Activated T-helper 1 cell treated with anti-CD3 and anti-CD28 coated beads, Interleukin-2, amount 50 U/mL, for 16 hours (primary cell): ENCODE measurements around the gene SRPK2.
"Not testable (repeated sequence)": the region's sequence is repeated elsewhere in the genome, so short reads cannot be mapped to it uniquely, and the experiment has no call there.

Experiments used
- DNase-seq, 2 donors: peaks; one replicate each; pipeline ENCODE4 v3.0.0-alpha.2; 2020; ENCODE audit warnings: low read depth in 1 of 2, low spot score in 1 of 2

The SRPK2 gene

GRCh38 chr7:105304040-105304895, 84.5 kb downstream of the SRPK2 start:
- no peak for DNase-seq

DNA sequence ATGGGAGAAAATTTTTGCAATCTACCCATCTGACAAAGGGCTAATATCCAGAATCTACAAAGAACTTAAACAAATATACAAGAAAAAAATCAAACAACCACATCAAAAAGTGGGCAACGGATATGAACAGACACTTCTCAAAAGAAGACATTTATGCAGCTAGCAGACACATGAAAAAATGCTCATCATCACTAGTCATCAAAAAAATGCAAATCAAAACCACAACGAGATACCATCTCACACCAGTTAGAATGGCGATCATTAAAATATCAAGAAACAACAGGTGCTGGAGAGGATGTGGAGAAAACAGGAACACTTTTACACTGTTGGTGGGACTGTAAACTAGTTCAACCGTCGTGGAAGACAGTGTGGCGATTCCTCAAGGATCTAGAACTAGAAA, 88.1 kb downstream of the SRPK2 start:
- DNase-seq = not testable (repeated sequence)

DNA sequence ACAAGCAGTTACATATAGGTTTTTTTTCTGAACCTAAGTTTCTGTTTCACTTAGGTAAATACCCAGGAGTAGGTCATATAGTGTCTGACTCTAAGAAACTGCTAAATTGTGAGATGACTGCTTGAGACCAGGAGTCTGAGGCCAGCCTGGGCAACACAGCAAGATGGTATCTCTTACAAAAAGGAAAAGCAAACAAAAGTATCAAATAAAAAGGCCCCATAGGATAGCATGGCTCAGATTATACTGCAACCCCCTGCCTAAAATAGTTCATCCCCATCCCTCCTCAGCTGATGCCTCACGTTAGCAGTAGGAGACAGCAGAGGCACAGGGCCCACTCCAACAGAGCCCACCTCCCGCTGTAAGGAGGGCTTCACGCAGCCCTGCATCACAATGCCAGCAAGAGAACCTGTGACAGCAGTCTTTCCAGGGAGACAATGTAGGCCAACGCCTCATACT, 90.3 kb downstream of the SRPK2 start:
- no peak for DNase-seq

DNA sequence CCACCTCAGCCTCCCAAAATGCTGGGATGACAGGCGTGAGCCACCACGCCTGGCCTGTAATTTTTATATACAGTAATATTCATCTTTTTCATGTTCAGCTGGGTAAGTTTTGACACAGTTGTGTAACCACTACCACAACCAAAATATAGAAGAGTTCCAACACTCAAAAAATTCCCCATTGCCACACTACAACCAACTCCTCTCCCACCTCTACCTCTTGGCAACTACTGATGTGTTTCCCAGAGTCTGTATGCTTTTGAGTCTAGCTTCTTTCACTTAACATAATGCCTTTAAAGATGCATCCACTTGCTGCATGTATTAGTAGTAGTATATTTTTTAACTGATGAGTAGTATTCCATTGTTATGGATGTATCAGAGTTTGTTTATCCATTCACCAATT, 90.7 kb downstream of the SRPK2 start:
- DNase-seq = no peak

DNA sequence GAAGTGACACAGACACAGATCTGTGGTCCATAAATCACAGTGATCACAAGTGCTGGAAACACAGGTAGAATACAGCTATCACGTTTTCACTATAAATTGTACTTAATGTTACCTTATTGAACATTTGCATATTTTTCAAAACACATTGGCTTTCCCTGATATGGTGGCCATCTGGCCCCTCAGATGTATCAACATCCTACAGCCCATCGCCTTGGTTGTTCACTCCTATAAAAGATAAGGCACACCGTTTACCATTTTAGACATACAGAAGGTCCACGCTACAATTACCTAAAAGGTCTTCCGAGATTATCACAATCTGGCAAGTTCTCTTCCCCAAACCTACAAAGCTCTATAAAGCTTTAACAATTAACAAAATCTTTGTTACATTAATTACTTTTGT, 91.4 kb downstream of the SRPK2 start:
- DNase-seq = no peak

- no peak for DNase-seq
These were observed 92.2 kb downstream of the SRPK2 start for GRCh38 chr7:105296491-105296890.

- no peak for DNase-seq
These were observed 92.9 kb downstream of the SRPK2 start for GRCh38 chr7:105295596-105296352.

- not testable (repeated sequence) for DNase-seq
These were observed 94.2 kb downstream of the SRPK2 start for GRCh38 chr7:105294482-105294881.

- no peak for DNase-seq
These were observed 99.0 kb downstream of the SRPK2 start for GRCh38 chr7:105289704-105290103.

GRCh38 chr7:105286441-105286840, 102.3 kb downstream of the SRPK2 start:
- DNase-seq = no peak

DNA sequence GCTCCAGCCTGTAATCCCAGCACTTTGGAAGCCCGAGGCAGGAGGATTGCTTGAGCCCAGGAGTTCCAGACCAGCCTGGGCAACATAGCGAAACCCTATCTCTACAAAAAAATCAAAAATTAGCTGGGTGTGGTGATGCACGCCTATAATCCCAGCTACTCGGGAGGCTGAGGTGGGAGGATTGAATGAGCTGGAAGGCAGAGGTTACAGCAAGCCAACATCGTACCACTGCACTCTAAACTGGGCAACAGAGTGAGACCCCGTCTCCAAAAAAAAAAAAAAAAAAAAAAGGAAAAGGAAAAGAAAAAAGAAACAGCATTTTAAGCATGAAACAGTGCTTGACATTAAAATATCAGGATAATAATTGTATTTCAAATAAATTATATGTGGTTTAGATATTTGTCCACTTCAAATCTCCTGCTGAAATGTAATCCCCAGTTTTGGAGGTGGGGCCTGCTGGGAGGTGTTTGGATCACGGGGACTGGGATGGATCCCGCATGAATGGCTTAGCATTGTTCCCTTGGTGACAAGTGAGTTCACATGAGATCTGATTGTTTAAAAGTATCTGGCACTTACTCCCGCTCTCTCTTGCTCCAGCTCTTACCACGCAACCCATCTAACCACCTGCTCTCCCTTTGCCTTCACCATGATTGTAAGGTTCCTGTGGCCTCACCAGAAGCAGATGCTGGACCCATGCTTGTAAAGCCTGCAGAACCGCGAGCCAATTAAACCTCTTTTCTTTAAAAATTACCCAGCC, 103.4 kb downstream of the SRPK2 start:
- no peak for DNase-seq

DNA sequence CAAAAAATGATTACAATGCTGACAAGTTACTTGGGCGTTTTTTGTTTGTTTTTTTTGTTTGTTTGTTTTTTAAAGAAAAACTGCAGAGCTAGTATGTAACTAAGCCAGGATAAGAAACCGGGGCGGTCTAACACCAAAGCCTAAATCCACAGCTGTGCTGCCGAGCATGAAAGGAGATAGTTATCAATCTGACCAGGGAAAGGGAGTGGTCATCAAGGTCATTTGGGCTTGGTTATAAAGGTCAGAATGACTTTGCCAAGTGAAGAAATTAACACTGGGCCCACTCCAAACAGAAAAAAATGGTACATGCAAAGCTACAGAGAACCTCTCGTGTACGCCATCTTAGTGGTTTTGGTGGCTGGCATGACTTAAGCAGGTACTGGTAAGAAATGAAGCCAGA, 104.7 kb downstream of the SRPK2 start:
- no peak for DNase-seq

- no peak for DNase-seq
These were observed 106.8 kb downstream of the SRPK2 start for GRCh38 chr7:105281966-105282365.

GRCh38 chr7:105279688-105280007, 109.1 kb downstream of the SRPK2 start:
- no peak for DNase-seq

DNA sequence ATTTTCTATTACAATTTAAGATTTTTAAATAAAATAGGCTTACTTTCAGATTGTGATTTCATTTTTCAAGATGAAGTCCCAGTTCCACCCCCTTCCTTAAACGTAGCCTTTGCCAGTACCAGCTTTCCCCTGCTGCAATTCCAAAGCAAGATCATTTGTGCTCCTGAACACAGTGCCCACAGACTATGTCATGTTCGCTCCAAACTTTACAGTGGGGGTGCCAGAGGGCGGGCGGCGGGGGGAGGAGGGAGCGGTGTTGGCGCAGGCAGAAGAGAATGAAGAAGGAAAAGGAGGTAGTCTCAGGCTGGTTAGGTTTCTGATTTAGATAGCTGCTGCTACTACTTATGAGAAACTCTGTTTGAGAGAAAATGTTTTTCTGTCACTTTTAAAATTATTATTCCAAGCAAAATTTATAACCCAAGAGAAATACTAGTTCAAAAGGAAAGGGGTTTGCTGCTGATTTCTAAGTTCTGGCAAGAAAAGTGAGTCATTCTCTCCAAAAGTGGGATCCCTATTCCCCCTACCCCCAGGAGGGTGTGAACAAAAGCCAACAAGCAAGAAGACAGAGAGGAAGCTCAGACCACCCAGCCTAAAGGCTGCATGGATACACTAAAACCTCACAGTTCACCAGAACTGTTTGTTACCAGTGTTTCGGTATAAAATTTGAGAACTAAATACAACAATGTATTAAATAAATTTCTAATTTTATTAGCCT, 109.6 kb downstream of the SRPK2 start:
- no peak for DNase-seq

DNA sequence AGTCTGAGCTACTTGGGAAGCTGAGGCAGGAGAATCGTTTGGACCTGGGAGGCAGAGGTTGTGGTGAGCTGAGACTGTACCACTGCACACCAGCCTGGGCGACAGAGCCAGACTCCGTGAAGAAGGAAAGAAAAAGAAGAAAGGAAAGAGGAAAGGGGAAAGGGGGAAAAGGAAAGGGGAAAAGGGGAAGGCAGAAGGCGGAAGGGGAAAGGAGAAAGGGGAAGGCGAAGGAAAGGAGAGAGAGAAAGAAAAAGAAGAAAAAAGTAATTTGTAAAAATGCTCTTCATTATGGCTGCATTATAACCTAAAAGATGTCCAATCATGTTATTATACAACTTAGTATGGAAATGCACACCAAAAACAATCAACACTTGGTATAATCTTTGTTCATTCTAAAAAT, 110.2 kb downstream of the SRPK2 start:
- DNase-seq = no peak

- no peak for DNase-seq
These were observed 111.4 kb downstream of the SRPK2 start for GRCh38 chr7:105277341-105277740.

DNA sequence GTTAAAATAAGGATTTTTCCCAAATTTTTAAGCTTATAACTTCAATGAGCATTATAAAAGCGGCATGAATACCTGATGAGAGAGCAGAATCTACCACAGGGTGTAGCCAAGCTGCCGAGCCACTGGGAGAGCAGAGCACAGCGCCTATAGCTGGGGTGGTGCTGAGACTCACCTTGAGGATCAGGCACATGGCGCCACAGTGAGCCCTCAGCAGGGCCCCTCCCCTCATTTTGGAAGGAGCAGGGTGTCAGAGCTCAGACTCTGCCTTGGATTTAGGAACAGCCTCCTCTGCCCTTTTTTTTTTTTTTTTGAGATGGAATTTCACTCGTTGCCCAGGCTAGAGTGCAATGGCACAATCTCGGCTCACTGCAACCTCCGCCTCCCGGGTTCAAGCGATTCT, 118.6 kb downstream of the SRPK2 start:
- no peak for DNase-seq

DNA sequence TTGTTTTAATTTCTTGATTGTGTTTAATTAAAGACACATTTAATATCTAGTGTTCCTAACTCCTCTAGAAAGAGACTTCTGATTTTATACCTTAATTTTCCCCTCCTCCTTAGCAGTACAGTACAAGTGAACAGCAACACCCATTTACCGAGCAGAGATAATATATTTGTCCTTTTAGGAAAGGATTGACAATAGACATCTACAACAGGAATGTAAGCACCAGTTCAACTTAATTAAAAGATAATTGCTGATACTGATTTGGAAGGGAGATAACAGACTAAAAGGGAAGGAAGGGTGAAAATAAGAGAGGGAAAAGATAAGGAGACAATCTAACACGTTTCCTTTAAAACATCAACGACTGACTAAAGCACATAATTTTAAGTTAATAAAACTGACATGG, 119.3 kb downstream of the SRPK2 start:
- DNase-seq = no peak

DNA sequence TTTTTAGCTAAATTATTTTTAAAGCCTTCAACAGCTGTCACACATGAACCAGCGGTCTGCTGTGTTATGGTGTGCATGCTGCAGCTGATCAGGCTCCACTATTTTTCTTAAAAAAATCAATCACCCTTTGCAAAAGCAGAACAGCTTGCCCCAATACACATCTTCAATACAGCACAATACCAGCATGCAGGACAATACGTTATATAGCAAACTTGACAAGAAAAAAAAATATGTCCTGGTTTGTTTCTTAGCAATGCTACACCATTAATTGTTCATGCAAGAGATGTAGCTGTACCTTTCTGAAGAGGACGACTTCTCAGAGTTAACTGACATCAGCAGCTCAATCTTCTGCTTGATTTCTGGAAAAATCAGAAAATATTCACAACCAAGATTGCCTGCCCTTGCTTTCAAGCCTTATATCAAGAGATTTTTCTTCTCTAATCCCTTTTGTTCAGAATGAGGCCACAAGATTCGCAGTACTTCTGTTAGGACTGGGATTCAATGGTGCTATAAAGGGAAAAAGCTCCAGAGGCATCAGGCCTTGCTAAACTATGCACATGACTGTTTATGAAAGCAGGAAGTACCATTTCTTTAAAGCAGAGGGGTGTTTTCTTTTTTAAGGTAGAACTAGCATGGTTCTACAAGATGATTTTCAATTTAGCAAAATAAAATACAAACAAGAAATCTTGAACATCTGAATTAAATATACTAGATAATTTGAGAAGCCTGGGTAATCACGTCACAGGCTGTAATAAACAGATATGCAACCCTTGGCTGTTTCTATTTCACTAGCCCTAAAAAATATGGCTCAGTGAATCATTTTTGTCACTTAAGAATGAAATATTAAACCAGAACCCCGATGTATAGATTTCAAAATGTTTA, 120.0 kb downstream of the SRPK2 start:
- DNase-seq = no peak
